Thyroid gland (tissue), 4 donors: Measurements from ENCODE around the gene PAM16.

ENCODE experiments used
- POLR2A ChIP-seq, 2 donors: fragments of 450-650 bp; IDR thresholded peaks; one replicate each; pipeline ENCODE4 v1.6.1; 2017; ENCODE audit warnings: antibody characterized with exemption in 2 of 2, mild to moderate bottlenecking in 2 of 2, moderate library complexity in 1 of 2
- TF ChIP-seq, protein P1 (sequence below), 6 experiments: fragments of 200-600 bp in 3 of 6; fragments of 450-650 bp in 3 of 6; sonication (generic) in 3 of 6; IDR thresholded peaks; one replicate each; pipeline ENCODE4 v1.5.1; 2016 to 2019; ENCODE audit warnings: antibody characterized with exemption in 6 of 6, mild to moderate bottlenecking in 2 of 6, inconsistent platforms in 1 of 6, moderate library complexity in 1 of 6

DNA sequence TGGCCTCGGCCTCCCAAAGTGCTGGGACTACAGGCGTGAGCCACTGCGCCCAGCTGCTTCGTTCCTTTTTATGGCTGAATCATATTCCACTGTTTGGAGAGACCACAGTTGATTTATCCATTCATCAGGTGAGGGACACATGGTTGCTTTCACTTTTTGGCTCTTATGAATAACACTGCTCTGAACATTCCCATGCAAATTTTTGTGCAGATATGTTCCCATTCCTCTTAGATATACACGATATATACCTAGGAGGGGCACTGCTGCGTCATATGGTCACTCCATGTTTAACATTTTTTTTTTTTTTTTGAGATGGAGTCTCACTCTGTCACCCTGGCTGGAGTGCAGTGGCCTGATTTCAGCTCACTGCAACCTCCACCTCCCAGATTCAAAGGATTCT lies 49.2 kb downstream of the PAM16 start:
- TF ChIP-seq, protein P1, sequence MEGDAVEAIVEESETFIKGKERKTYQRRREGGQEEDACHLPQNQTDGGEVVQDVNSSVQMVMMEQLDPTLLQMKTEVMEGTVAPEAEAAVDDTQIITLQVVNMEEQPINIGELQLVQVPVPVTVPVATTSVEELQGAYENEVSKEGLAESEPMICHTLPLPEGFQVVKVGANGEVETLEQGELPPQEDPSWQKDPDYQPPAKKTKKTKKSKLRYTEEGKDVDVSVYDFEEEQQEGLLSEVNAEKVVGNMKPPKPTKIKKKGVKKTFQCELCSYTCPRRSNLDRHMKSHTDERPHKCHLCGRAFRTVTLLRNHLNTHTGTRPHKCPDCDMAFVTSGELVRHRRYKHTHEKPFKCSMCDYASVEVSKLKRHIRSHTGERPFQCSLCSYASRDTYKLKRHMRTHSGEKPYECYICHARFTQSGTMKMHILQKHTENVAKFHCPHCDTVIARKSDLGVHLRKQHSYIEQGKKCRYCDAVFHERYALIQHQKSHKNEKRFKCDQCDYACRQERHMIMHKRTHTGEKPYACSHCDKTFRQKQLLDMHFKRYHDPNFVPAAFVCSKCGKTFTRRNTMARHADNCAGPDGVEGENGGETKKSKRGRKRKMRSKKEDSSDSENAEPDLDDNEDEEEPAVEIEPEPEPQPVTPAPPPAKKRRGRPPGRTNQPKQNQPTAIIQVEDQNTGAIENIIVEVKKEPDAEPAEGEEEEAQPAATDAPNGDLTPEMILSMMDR (IDR thresholded peaks at IDR 0.05): no peak
- no peak for TF ChIP-seq POLR2A (IDR thresholded peaks at IDR 0.05)
